ENCODE results near the gene SPATA3. TPM values are rescaled to one million over a fixed set of nuclear protein-coding genes. Genes with fewer than 3 reads are reported as not detected.

Gene SPATA3
- total RNA-seq, 1 donor from 2014 or later = not detected

GRCh38 chr2:231043796-231044195 lies 47.9 kb downstream of the SPATA3 start:
- Mint-ChIP-seq H3K9me3 (no peaks in the 10 kb centered on the region), H3K4me1 (no peaks in the 10 kb centered on the region), H3K27me3 (ENCODE audit: low read depth) (peaks cover 58% of the 10 kb centered on the region), H3K27ac (no peak overlapping the region), H3K4me3 (no peak overlapping the region), H3K36me3 (peaks cover 2% of the 10 kb centered on the region)
- TF ChIP-seq CTCF (IDR thresholded peaks at IDR 0.05; ENCODE audit: unreplicated experiment) = no peak
- DNase-seq (ENCODE audit: low spot score in 2 of 2, unreplicated experiment in 2 of 2) = no peak

- no peaks in the 10 kb centered on the region for H3K36me3 Mint-ChIP-seq
- H3K27me3 Mint-ChIP-seq (ENCODE audit: low read depth) = peaks cover 40% of the 10 kb centered on the region
- H3K4me1 Mint-ChIP-seq = no peaks in the 10 kb centered on the region
- no peak overlapping the region for H3K4me3 Mint-ChIP-seq
- no peaks in the 10 kb centered on the region for H3K9me3 Mint-ChIP-seq
- TF ChIP-seq CTCF (IDR thresholded peaks at IDR 0.05; ENCODE audit: unreplicated experiment) = no peak
- H3K27ac Mint-ChIP-seq = no peak overlapping the region
- no peak for DNase-seq (ENCODE audit: low spot score in 2 of 2, unreplicated experiment in 2 of 2)
Measured at GRCh38 chr2:231046916-231047273, 51.0 kb downstream of the SPATA3 start.

GRCh38 chr2:231047274-231047922 lies 51.5 kb downstream of the SPATA3 start:
- Mint-ChIP-seq H3K4me3 (no peak overlapping the region), H3K9me3 (no peaks in the 10 kb centered on the region), H3K27ac (no peak overlapping the region), H3K36me3 (no peaks in the 10 kb centered on the region), H3K27me3 (ENCODE audit: low read depth) (peaks cover 37% of the 10 kb centered on the region), H3K4me1 (peaks cover 3% of the 10 kb centered on the region)
- no peak for TF ChIP-seq CTCF (IDR thresholded peaks at IDR 0.05; ENCODE audit: unreplicated experiment)
- DNase-seq (ENCODE audit: low spot score in 2 of 2, unreplicated experiment in 2 of 2) = no peak

- Mint-ChIP-seq H3K27ac (no peak overlapping the region), H3K4me3 (no peak overlapping the region)
Measured at GRCh38 chr2:231047923-231048915, 52.3 kb downstream of the SPATA3 start.

More at GRCh38 chr2:231047923-231048915, 52.3 kb downstream of the SPATA3 start:
- no peaks in the 10 kb centered on the region for H3K9me3 Mint-ChIP-seq
- H3K27me3 Mint-ChIP-seq (ENCODE audit: low read depth) = peaks cover 32% of the 10 kb centered on the region
- H3K36me3 Mint-ChIP-seq = no peaks in the 10 kb centered on the region
- TF ChIP-seq CTCF (IDR thresholded peaks at IDR 0.05; ENCODE audit: unreplicated experiment) = no peak
- peaks cover 7% of the 10 kb centered on the region for H3K4me1 Mint-ChIP-seq
- DNase-seq (ENCODE audit: low spot score in 2 of 2, unreplicated experiment in 2 of 2) = no peak

Measured in mesothelial cell of epicardium (in vitro differentiated cells).